WERI-Rb-1 (cell line): Measurements from ENCODE around the gene CDH18.

Experiments used
- DNase-seq: peaks from one replicate; pipeline ENCODE4 v3.0.0-alpha.2; 2020
- H3K27ac ChIP-seq: fragments of 250-450 bp; sonication (Bioruptor Pico); 2 replicates; pipeline ENCODE4 v1.5.1; 2020; ENCODE audit warnings: mild to moderate bottlenecking, moderate library complexity
- H3K27me3 ChIP-seq: fragments of 250-450 bp; sonication (Bioruptor Pico); 2 replicates; pipeline ENCODE4 v1.5.1; 2021; ENCODE audit warnings: mild to moderate bottlenecking, low read depth, moderate library complexity; ENCODE audit not compliant: insufficient read depth, severe bottlenecking
- H3K36me3 ChIP-seq: fragments of 250-450 bp; sonication (Bioruptor Pico); 2 replicates; pipeline ENCODE4 v1.5.1; 2020; ENCODE audit warnings: mild to moderate bottlenecking, moderate library complexity
- H3K4me3 ChIP-seq: 2 replicates; pipeline ENCODE4 v1.5.1; 2011; ENCODE audit warnings: low read depth, mild to moderate bottlenecking, control low read depth, low read length
- H3K9me3 ChIP-seq: fragments of 250-450 bp; sonication (Bioruptor Pico); 2 replicates; pipeline ENCODE4 v1.5.1; 2021; ENCODE audit warnings: mild to moderate bottlenecking, moderate library complexity; ENCODE audit not compliant: severe bottlenecking
- TF ChIP-seq, protein P1 (sequence below): IDR thresholded peaks from 2 replicates; pipeline ENCODE4 v1.5.1; 2011; ENCODE audit warnings: low read depth, mild to moderate bottlenecking, control low read depth, inconsistent platforms, low read length

Gene CDH18

DNA sequence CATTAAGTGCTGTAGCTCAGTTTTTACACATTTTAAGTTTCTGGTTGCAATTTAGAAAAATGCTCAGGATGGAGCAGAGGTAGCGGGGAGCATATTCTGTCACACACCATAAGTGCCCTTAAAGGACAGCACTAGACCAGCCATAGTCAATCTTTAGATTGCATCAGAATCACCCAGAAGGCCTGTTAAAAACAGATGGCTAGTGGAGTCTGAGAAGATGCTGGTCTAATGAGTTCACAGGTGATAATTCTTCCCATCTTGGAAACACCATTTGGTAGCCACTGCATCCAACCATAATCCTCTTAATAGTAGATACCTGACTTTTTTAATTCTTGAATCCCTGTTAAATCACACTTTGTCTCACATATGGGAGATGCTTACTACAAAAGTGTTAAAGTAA is 113.2 kb downstream of the CDH18 start:
- H3K36me3 ChIP-seq, result no peaks in the 10 kb centered on the region

GRCh38 chr5:19866090-19866450 is 121.9 kb downstream of the CDH18 start:
- no peaks in the 10 kb centered on the region for H3K36me3 ChIP-seq
- no peak for DNase-seq

More for the DNA sequence above, 113.2 kb downstream of the CDH18 start:
- Histone ChIP-seq H3K9me3 (peaks cover 9% of the 10 kb centered on the region), H3K4me3 (no peak overlapping the region), H3K27ac (peak overlapping the region; percentile 67), H3K27me3 (no peaks in the 10 kb centered on the region)
- peak; percentile 51 for DNase-seq
- TF ChIP-seq, protein P1, sequence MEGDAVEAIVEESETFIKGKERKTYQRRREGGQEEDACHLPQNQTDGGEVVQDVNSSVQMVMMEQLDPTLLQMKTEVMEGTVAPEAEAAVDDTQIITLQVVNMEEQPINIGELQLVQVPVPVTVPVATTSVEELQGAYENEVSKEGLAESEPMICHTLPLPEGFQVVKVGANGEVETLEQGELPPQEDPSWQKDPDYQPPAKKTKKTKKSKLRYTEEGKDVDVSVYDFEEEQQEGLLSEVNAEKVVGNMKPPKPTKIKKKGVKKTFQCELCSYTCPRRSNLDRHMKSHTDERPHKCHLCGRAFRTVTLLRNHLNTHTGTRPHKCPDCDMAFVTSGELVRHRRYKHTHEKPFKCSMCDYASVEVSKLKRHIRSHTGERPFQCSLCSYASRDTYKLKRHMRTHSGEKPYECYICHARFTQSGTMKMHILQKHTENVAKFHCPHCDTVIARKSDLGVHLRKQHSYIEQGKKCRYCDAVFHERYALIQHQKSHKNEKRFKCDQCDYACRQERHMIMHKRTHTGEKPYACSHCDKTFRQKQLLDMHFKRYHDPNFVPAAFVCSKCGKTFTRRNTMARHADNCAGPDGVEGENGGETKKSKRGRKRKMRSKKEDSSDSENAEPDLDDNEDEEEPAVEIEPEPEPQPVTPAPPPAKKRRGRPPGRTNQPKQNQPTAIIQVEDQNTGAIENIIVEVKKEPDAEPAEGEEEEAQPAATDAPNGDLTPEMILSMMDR, result no peak

DNA sequence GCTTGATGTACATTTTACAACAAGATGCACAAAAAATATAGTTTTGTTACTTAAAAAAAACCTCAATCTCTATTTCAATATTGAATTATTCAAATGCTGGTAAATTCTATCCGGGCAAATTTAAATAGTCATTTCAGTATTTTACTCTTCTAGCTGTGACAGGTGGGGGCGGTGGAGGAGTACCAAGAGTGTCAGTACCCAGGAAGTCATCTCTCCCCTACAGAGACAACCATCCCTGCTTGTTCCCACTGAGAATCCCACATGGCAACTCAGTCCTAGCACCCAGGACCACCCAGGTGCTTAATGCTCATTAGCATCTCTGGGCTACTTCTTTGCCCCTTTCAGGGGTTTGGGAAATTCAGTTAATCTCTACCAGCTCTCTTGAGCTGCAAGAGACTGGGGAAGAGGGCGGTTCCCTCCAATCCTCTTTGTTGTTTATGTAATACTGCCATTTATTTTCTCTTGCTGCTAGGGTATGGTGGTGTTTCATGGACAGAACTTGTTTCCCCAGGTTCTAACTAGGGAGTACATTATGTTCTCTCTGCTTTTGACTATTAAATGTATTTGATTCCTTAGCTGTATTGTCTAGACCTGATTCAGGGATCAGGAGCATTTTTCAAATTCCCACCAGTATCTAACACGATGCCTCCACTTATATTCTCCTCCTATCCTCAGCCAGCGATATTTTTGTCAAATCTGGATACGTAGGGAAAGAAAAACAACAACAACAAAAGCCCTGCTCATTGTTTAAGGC is 122.5 kb downstream of the CDH18 start:
- DNase-seq, result no peak
- Histone ChIP-seq H3K27ac (no peak overlapping the region), H3K9me3 (no peaks in the 10 kb centered on the region), H3K27me3 (no peaks in the 10 kb centered on the region), H3K36me3 (no peaks in the 10 kb centered on the region), H3K4me3 (no peak overlapping the region)
- TF ChIP-seq, protein P1, result no peak

More at GRCh38 chr5:19866090-19866450, 121.9 kb downstream of the CDH18 start:
- TF ChIP-seq, protein P1, result no peak
- H3K27ac ChIP-seq, result no peak overlapping the region
- H3K27me3 ChIP-seq, result no peaks in the 10 kb centered on the region
- H3K9me3 ChIP-seq, result no peaks in the 10 kb centered on the region
- no peak overlapping the region for H3K4me3 ChIP-seq

DNA sequence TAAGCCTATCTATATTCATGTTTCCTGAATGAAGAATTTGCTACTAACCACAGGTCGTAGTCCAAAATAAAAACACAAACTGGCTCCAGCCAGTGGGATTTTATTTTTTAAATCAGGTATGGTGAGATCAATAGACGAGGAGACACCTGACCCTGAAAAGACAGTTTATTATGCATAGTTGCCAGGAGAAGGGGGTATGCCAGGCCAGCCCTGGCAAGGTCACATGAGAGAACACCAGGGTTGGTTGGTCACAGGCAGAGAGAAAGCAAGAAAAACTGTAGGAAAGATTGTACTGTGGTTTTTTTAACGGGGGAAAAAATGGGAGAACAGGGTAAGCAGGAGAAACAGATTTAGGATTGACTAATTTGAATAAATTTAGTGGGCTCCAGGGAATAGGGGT is 125.3 kb downstream of the CDH18 start:
- DNase-seq, result no peak
- no peaks in the 10 kb centered on the region for H3K36me3 ChIP-seq
- no peaks in the 10 kb centered on the region for H3K27me3 ChIP-seq
- H3K27ac ChIP-seq, result no peak overlapping the region
- TF ChIP-seq, protein P1, result no peak
- no peaks in the 10 kb centered on the region for H3K9me3 ChIP-seq
- no peak overlapping the region for H3K4me3 ChIP-seq

GRCh38 chr5:19859020-19859419 is 129.0 kb downstream of the CDH18 start:
- H3K27me3 ChIP-seq, result no peaks in the 10 kb centered on the region
- no peaks in the 10 kb centered on the region for H3K9me3 ChIP-seq
- no peaks in the 10 kb centered on the region for H3K36me3 ChIP-seq
- TF ChIP-seq, protein P1, result no peak
- DNase-seq, result no peak
- no peak overlapping the region for H3K4me3 ChIP-seq
- H3K27ac ChIP-seq, result no peak overlapping the region

DNA sequence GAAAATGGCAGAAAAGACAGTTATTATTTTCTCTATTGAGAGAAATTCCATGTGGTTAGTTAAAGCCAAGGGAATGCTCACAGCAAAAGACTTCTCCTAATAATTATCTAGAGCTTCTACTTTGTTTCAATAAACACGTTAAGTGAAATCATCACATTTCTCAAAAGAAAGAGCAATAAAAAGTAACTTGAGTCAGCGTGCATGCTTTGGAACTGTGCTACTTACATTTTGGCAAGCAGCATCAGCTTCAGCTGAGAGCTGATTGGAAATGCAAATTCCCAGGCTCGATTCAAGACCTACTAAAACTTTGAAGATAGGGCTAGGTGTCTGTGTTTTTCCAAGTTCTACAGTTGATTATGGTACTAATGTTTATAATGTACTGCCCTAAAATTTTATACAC is 132.1 kb downstream of the CDH18 start:
- no peaks in the 10 kb centered on the region for H3K27me3 ChIP-seq
- no peaks in the 10 kb centered on the region for H3K9me3 ChIP-seq
- no peaks in the 10 kb centered on the region for H3K36me3 ChIP-seq
- TF ChIP-seq, protein P1, result no peak
- no peak overlapping the region for H3K4me3 ChIP-seq
- DNase-seq, result no peak
- H3K27ac ChIP-seq, result no peak overlapping the region
